HUDEP-2 (cell line): ENCODE results near the gene SH3GL3.
A peak's percentile ranks its signal among the peaks of the same experiment; 100 is the strongest.

Experiments used
- DNase-seq, 76 experiments: peaks; one replicate each; lab custom pipeline; 2025; ENCODE audit not compliant: unreplicated experiment in 76 of 76; lab: John Stamatoyannopoulos, UW

The SH3GL3 gene

DNA sequence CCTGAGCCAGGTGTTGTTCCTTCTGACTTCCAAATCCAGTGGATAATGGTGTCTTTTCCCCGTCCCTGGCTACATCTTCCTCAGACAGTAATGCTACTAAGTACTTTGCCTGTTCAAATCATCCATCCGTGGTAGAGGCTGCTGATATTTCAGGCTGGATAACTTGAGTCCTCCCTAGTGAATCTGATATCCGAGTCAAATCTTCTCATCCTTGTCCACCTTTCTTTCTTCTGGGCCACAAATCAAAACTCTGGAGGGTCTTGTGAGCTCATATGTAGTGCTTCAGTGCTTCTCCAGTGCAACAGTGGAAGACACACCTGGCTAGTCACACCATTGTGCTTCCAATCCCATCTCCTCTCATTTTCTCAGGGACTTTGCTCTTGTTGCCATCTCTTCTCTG, 11.2 kb downstream of the SH3GL3 start:
- no peak for DNase-seq

DNA sequence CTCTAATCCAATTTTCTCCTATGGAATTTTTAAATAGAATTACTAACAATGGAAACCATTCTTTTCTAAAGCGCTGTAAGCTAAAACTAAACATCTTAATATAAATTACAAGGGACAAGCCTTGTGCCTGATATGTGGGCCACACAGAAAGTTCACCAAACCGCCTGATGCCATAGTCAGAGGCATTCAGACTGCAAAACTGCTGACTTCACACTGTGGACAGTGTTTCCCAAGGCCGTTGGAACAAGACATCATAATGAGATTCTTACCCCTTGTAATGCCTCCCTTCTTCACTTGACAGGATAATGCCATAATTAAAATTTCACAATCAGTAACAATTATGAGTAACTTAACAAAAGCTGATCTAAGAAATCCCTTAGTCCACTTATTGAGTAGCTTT, 14.9 kb downstream of the SH3GL3 start:
- DNase-seq: no peak

- DNase-seq: peak in 15 of 76 experiments; percentile 3 to 66 (median 26)
These were observed 15.9 kb downstream of the SH3GL3 start for GRCh38 chr15:83462953-83463433.

DNA sequence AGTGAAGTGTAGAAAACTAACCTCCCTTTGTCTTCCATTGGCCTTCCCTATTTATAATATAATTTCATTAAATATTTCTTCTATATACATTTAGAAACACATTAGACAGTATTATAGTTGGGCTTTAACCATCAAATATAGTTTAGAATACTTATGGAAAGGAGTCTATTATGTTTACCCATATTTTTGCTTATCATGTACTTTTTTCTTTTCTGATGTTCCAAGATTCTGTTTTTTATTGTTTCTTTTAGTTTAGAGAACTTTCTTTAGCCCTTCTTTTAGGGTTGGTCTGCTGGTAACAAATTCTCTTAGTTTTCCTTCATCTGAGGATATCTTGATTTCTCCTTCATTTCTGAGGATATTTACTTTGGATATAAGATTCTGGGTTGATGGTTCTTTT, 23.7 kb downstream of the SH3GL3 start:
- no peak for DNase-seq

DNA sequence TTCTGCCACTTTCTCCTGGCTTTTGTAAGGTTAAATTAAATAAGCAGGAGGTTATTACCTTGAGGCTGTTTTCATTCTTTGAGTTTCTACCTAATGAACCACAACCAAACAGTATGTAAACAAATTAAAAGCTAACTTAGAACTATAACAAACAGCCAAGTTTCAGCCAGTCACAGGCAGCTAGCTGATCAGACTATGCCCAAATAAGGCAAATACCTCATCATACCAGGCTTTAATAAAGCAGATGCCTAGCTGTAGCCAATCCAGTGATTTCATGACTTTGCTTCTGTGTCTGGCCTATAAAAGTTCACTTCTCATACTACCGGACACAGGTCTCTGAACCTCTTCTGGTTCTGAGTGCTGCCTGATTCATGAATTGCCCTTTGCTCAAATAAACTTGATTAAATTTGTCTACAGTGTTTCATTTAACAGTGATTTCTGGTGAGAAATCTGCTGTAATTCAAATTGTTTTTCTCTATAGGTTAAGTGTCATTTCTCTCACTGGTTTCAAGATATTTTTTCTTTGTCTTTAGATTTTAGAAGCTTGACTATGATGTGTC, 24.2 kb downstream of the SH3GL3 start:
- no peak for DNase-seq

DNA sequence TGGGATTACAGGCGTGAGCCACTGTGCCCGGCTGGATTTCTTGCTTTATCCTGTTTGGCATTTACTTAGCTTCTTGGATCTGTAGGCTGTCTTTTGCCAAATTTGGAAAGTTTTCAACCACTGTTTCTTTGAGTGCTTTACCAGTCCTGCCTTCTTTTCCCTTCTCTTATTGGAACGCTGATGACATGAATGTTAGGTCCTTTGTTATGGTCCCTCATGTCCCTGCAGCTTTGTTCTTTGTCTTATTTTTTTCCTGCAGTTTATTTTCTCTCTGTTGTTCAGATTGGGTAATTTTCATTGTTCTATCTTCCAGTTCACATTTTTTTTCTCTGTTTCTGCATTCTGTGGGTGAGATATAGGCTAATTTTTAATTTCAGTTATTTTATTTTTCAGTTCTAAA, 25.0 kb downstream of the SH3GL3 start:
- no peak for DNase-seq

DNA sequence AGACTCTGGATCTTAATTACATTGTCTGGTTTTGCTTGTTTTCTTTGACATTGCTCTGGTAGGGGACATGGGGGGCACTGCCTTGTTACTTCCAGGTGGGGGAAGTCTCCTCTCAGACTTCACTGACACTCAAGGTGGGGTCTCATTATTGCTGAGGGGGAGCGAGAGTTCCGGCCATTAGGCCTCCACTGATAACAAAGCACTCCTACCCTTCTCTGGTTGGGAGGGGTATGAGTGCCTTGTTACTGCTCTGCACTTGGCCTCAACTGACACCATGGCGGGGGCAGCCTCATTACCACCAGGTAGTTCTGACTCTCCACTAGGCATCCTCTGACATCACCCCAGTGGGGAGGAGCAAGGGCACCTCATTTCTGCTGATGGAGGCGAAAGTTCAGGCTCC, 25.7 kb downstream of the SH3GL3 start:
- no peak for DNase-seq

DNA sequence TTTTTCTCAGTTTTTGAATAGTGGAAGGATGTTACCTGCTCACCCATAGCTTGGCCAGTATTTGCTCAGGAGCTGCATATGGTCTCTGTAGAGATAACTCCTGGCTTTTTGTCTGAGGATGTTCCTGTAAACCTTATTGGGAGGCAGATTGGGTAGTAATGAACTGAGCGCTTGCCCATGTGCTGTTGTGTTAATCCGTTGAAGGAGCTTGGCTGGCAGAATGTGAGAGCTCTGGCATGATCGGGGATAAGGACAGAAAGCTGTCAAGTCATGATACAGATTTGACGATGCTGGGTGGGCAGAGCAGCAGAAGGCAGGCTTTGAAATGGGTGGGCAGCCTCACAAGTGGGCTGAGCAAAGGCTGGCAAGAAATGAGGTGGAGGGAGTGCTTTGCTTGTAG, 27.4 kb downstream of the SH3GL3 start:
- DNase-seq: no peak

GRCh38 chr15:83475551-83475950, 28.4 kb downstream of the SH3GL3 start:
- DNase-seq: no peak

DNA sequence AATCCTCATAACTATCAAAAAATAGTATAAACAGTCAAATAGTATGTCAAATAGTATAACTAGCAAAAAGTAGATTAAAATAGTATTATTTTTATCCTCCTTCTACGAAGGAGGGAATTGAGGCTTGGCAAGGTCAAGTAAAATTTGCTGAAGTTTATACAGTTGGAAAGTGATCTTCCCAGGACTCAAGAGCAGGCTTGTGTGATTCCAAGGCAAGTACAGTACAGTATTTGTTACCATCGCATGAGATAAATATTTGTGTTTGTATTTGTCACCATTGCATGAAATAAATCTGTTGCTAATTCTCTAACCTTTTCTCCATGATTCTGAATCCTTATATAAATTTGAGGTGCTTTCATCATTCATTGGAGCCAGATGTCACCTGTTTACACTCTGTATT, 28.9 kb downstream of the SH3GL3 start:
- no peak for DNase-seq

DNA sequence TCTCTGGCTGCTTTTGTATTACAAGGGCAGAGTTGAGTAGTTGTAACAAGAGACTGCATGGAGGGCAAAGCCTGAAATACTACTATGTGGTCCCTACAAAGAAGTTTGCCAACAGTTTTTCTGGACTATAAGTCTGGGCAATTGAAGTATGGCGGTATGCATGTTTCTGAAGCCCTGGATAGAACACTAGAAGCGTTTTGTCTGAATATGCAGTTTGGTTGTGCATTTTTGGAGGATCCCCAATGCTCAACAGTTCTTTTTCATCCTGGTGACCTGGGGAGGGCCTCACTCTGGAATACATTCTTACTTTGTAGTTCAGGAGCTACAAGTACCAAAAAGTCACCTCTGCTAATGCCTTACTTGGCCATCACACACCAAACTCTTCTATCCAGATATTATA, 29.6 kb downstream of the SH3GL3 start:
- no peak for DNase-seq

DNA sequence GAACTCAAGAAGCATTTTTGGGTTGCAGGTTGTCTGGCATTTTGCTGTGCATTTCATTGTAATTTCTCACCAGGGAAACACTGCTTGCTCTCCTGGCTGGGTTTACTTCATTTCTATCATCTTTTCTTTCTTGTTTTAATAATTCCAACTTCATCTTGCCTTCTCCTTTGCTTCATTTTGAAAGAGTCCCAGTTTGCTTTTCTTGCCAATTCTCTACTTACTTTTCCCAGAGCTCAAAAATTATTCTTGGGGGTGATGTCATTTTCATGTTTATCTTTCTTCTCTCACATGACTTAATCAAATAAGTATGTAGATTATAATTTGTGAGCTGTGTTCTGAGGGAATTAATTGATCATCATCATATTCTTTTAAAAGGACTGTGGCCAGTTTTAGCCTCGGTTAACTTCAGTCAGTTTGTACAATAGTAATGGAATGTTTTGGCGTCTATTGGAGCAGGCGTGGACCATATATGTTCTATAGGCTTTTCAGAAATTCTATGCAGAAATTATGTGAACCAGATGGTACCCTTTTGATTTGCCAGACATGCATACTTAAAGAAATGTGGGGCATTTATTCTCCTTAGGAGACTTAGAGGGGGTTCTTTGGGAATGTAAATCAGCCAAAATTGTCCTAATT, 30.1 kb downstream of the SH3GL3 start:
- DNase-seq: no peak

DNA sequence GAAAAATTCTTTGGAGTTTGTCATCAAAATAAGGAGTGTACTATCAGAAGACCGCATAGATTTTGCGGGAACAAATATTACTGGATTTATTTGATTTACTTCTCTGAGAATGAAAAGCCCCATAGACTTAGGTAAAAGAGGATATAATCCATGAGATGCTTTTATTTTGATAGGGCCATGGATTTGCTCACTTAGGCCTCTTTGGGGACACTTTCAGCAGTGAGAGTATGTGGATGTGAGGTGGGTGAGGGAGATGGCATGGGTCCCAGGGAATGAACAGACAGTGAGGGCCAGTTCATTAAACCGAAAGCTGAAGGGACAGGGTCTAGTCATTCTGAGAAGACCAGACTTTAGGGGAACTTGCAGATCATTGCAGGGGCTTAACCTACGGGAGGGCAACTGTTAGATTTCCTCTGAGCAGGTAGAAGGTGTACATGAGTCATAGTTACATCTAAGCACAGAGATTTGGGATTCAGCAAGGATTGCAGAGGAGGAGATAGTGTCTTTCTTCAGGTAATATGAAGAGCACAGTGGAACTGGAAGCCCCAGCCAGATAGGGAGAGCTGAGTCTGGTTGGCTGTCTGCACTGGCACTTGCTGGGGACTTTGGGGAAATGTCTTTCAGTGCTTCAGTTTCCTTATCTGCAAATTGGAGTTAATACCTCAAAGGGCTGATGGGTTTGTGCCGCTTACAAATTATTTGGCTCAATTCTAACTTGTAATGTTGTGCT, 30.8 kb downstream of the SH3GL3 start:
- DNase-seq: no peak

GRCh38 chr15:83483612-83484011, 36.5 kb downstream of the SH3GL3 start:
- DNase-seq: no peak

- DNase-seq: no peak
These were observed 37.5 kb downstream of the SH3GL3 start for GRCh38 chr15:83484636-83485035.

DNA sequence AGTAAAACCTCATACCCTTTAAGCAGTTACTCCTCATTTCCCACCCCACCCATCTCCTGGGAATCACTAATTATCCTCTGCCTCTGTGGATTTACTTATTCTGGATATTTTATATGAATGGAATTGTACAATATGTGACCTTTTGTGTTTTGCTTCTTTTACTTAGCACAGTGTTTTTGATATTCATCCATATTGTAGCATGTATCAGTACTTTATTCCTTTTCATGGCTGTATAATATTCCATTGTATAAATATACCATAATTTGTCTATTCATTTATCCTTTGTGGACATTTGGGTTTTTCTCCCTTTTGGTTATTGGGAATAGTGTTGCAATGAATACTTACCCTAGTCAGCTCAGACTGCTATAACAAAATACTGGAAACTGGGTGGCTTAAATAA, 39.2 kb downstream of the SH3GL3 start:
- DNase-seq: no peak

DNA sequence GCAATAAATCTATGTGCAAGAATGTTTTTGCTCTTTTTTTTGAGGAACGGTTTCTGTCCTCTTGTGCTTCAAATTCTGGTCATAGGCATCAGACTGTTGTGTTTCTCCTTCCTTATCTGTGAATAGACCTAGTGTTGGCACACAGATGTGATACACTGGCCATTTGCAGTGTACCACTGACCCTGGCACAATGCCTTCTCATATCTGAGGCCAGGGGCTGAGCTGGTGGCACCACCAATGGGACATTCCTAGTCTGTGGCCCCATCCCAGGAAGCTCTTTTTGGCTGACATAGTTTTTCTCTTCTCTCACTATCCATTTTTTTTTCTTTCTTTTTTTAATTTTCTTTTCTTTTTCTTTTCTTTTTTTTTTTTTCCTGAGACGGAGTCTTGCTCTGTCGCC, 40.4 kb downstream of the SH3GL3 start:
- DNase-seq: no peak

DNA sequence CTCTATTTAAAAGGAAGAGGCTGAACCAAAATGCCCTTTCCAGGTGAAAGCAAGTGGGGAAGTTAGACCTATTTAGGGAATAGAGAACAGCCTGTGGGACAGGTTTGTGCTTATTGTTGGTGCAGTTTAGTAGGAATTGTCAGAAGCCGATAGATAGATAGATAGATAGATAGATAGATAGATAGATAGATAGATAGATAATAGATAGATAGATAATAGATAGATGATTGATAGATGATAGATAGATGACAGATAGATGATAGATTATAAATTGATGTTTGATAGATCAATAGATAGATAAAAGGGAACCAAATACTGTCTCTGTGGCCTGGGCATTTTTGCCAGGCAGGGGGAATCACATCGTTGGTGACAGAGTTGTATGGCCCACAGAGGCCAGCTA, 42.5 kb downstream of the SH3GL3 start:
- no peak for DNase-seq

GRCh38 chr15:83491486-83491885, 44.3 kb downstream of the SH3GL3 start:
- no peak for DNase-seq

GRCh38 chr15:83496766-83497165, 49.6 kb downstream of the SH3GL3 start:
- DNase-seq: no peak

- no peak for DNase-seq
These were observed 51.2 kb downstream of the SH3GL3 start for GRCh38 chr15:83498374-83498773.

GRCh38 chr15:83498801-83499200, 51.7 kb downstream of the SH3GL3 start:
- DNase-seq: no peak
